ENCODE data around the gene NKAP. TPM values are rescaled to one million over a fixed set of nuclear protein-coding genes. Genes with fewer than 3 reads are reported as not detected.
A peak's percentile ranks its signal among the peaks of the same experiment; 100 is the strongest.

NKAP gene
- 10 to 100 TPM in 2 of 4 donors, 1 to 10 TPM in 2; 5.2 to 11.4 (median 9.7) TPM for total RNA-seq

- WGBS, 2 donors, result 0 to 50% methylated on average over 28 to 55 of the region's 59 CpGs
These were observed at the start of gene NKAP for GRCh38 chrX:119943185-119943988. Gene NKAP, minus strand, starts transcription at chrX:119943751. Its CDS starts 146 bp downstream, at chrX:119943605.

GRCh38 chrX:119991005-119991787 lies 47.6 kb upstream of the NKAP start:
- H3K4me3 ChIP-seq, result peak overlapping the region in 2 of 4 donors; percentile 15 to 31

More at GRCh38 chrX:119943185-119943988, at the start of gene NKAP:
- peaks cover 0 to 15% (median 3%) of the 10 kb centered on the region in 4 donors for H3K4me1 ChIP-seq
- H3K4me3 ChIP-seq, result peak within 1 kb of the TSS; percentile 46 to 78 (median 62)
- H3K36me3 ChIP-seq, result no peaks in the 10 kb centered on the region
- TF ChIP-seq CTCF (IDR thresholded peaks at IDR 0.05), result no peak
- peak; percentile 72 to 87 for TF ChIP-seq EP300 (IDR thresholded peaks at IDR 0.05)
- peak in 1 of 2 donors; percentile 52 for TF ChIP-seq POLR2A (IDR thresholded peaks at IDR 0.05)
- H3K27me3 ChIP-seq, result no peaks in the 10 kb centered on the region
- no peaks in the 10 kb centered on the region for H3K9me3 ChIP-seq
- peak; percentile 58 to 77 for DNase-seq (ENCODE audit: low spot score in 2 of 2)
- peak within 1 kb of the TSS; percentile 67 to 91 (median 83) for H3K27ac ChIP-seq

GRCh38 chrX:119990556-119991004 lies 47.0 kb upstream of the NKAP start:
- no peak overlapping the region for H3K27ac ChIP-seq
- WGBS, 2 donors, result 54% methylated on average over 30 of the region's 34 CpGs; no CpG with 5 or more reads in 1 of the 2 donors
- H3K36me3 ChIP-seq, result no peaks in the 10 kb centered on the region
- peaks cover 0 to 65% of the 10 kb centered on the region in 2 donors for H3K27me3 ChIP-seq
- H3K4me1 ChIP-seq, result peaks cover 0 to 17% (median 0%) of the 10 kb centered on the region in 4 donors
- no peaks in the 10 kb centered on the region for H3K9me3 ChIP-seq
- no peak for TF ChIP-seq EP300 (IDR thresholded peaks at IDR 0.05)
- no peak for TF ChIP-seq CTCF (IDR thresholded peaks at IDR 0.05)
- no peak for TF ChIP-seq POLR2A (IDR thresholded peaks at IDR 0.05)
- peak overlapping the region in 2 of 4 donors; percentile 15 to 31 for H3K4me3 ChIP-seq
- no peak for DNase-seq (ENCODE audit: low spot score in 2 of 2)

More at GRCh38 chrX:119991005-119991787, 47.6 kb upstream of the NKAP start:
- no peak overlapping the region for H3K27ac ChIP-seq
- peaks cover 0 to 17% (median 0%) of the 10 kb centered on the region in 4 donors for H3K4me1 ChIP-seq
- no peak for TF ChIP-seq POLR2A (IDR thresholded peaks at IDR 0.05)
- TF ChIP-seq CTCF (IDR thresholded peaks at IDR 0.05), result no peak
- no peak for TF ChIP-seq EP300 (IDR thresholded peaks at IDR 0.05)
- H3K9me3 ChIP-seq, result no peaks in the 10 kb centered on the region
- WGBS, 2 donors, result 0 to 40% methylated on average over 21 to 41 of the region's 48 CpGs
- no peak for DNase-seq (ENCODE audit: low spot score in 2 of 2)
- peaks cover 0 to 71% of the 10 kb centered on the region in 2 donors for H3K27me3 ChIP-seq
- H3K36me3 ChIP-seq, result no peaks in the 10 kb centered on the region

- H3K27ac ChIP-seq, result no peak overlapping the region
- TF ChIP-seq CTCF (IDR thresholded peaks at IDR 0.05), result no peak
- WGBS, 2 donors, result 2 to 38% methylated on average over 8 to 18 of the region's 18 CpGs
- H3K9me3 ChIP-seq, result no peaks in the 10 kb centered on the region
- no peak overlapping the region for H3K4me3 ChIP-seq
- peaks cover 0 to 17% (median 0%) of the 10 kb centered on the region in 4 donors for H3K4me1 ChIP-seq
- H3K36me3 ChIP-seq, result no peaks in the 10 kb centered on the region
- H3K27me3 ChIP-seq, result peaks cover 0 to 59% of the 10 kb centered on the region in 2 donors
- no peak for DNase-seq (ENCODE audit: low spot score in 2 of 2)
These were observed 46.5 kb upstream of the NKAP start for GRCh38 chrX:119989905-119990555.

Data from tibial nerve (tissue), 4 donors.